Activated T-cell treated with anti-CD3 and anti-CD28 coated beads, Interleukin-2, amount 50 U/mL, for 24 hours (primary cell): ENCODE results near the gene DHX30.
"Not testable (repeated sequence)": the region's sequence is repeated elsewhere in the genome, so short reads cannot be mapped to it uniquely, and the experiment has no call there.

Experiments
- DNase-seq: peaks from one replicate; pipeline ENCODE4 v3.0.0-alpha.2; 2020
- H3K27ac Mint-ChIP-seq: 2 replicates; pipeline ENCODE4 v1.8.0; 2020; ENCODE audit warnings: mild to moderate bottlenecking, mixed read lengths
- H3K27me3 Mint-ChIP-seq: 2 replicates; pipeline ENCODE4 v1.8.0; 2020; ENCODE audit warnings: mixed read lengths
- H3K36me3 Mint-ChIP-seq: 2 replicates; pipeline ENCODE4 v1.8.0; 2020; ENCODE audit warnings: low read depth, mixed read lengths
- H3K4me1 Mint-ChIP-seq: 2 replicates; pipeline ENCODE4 v1.8.0; 2020; ENCODE audit warnings: low read depth, mixed read lengths
- H3K4me3 Mint-ChIP-seq: 2 replicates; pipeline ENCODE4 v1.8.0; 2020; ENCODE audit warnings: mild to moderate bottlenecking, moderate library complexity, mixed read lengths
- H3K9me3 Mint-ChIP-seq: 2 replicates; pipeline ENCODE4 v1.8.0; 2020; ENCODE audit warnings: mixed read lengths

DHX30 gene

DNA sequence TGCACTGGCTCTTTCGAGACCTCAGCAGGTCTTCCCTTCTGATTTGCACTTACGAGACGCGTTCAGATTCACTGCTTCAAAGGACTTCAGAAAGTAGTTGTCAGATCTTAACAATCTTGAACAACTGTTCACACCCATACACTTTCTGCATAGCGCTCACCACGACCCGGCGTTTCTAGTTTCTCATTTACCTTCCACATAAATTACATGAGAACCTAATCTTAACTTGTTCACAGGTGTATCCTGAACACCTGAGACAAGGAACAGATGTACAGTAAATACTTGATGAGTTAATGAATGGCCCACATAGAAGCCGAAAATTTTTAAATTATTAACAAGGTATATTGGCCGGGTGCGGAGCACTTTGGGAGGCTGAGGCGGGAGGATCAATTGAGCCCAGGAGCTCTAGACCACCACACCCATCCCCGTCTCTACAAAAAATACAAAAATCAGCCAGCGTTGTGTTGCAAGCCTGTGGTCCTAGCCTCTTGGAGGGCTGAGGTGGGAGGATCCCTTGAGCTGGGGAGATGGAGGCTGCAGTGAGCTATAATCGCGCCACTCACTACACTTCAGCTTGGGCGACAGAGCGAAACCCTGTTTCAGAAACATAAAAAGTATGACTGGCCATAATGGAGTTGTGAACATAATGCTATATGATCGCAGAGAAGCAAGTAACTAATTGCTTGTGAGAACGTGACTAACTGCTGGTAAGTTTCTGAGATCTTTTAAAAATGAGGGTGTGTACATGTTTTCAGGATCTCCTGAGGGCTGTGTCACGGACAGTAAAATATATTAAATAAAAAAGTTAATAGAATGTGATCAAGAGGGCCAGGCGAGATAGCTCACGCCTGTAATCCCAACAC lies 20.3 kb upstream of the DHX30 start:
- H3K4me1 Mint-ChIP-seq: peaks cover 28% of the 10 kb centered on the region
- H3K4me3 Mint-ChIP-seq: peak overlapping the region; percentile 97
- peak overlapping the region; percentile 98 for H3K27ac Mint-ChIP-seq
- H3K36me3 Mint-ChIP-seq: peaks cover 20% of the 10 kb centered on the region
- no peaks in the 10 kb centered on the region for H3K27me3 Mint-ChIP-seq
- H3K9me3 Mint-ChIP-seq: no peaks in the 10 kb centered on the region
- no peak for DNase-seq

GRCh38 chr3:47783673-47784072 lies 19.3 kb upstream of the DHX30 start:
- Mint-ChIP-seq H3K36me3 (peaks cover 20% of the 10 kb centered on the region), H3K4me3 (no peak overlapping the region), H3K4me1 (peaks cover 27% of the 10 kb centered on the region), H3K27ac (no peak overlapping the region), H3K9me3 (no peaks in the 10 kb centered on the region), H3K27me3 (no peaks in the 10 kb centered on the region)
- DNase-seq: no peak

- Mint-ChIP-seq H3K4me3 (no peak overlapping the region), H3K36me3 (no peaks in the 10 kb centered on the region), H3K4me1 (peaks cover 3% of the 10 kb centered on the region), H3K9me3 (no peaks in the 10 kb centered on the region), H3K27me3 (no peaks in the 10 kb centered on the region), H3K27ac (no peak overlapping the region)
- DNase-seq: no peak
These were observed 11.6 kb upstream of the DHX30 start for GRCh38 chr3:47791193-47791855.

DNA sequence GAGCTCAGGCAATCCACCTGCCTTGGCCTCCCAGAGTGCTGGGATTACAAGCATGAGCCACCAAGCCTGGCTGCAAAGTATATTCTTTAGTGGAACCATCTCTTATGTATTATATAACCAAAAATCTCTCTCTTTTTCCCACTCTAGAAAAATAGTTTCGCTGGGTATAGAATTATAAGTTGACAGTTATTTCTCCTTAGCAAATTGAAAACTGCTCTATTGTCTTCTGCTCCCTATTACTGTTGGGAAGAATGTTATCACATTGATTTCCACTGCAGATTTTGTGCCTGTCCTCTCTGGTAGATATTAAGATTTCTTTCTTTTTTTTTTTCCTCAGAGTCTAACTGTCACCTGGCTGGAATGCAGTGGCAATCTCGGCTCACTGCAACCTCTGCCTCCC lies 10.2 kb upstream of the DHX30 start:
- Mint-ChIP-seq H3K4me1 (peaks cover 3% of the 10 kb centered on the region), H3K9me3 (no peaks in the 10 kb centered on the region), H3K27ac (no peak overlapping the region), H3K36me3 (no peaks in the 10 kb centered on the region), H3K4me3 (no peak overlapping the region), H3K27me3 (no peaks in the 10 kb centered on the region)
- DNase-seq: no peak

- H3K9me3 Mint-ChIP-seq: no peaks in the 10 kb centered on the region
- H3K4me1 Mint-ChIP-seq: no peaks in the 10 kb centered on the region
- H3K4me3 Mint-ChIP-seq: no peak overlapping the region
- H3K27me3 Mint-ChIP-seq: no peaks in the 10 kb centered on the region
- H3K27ac Mint-ChIP-seq: no peak overlapping the region
- no peak for DNase-seq
- no peaks in the 10 kb centered on the region for H3K36me3 Mint-ChIP-seq
These were observed 8.4 kb upstream of the DHX30 start for GRCh38 chr3:47794544-47794943.

DNA sequence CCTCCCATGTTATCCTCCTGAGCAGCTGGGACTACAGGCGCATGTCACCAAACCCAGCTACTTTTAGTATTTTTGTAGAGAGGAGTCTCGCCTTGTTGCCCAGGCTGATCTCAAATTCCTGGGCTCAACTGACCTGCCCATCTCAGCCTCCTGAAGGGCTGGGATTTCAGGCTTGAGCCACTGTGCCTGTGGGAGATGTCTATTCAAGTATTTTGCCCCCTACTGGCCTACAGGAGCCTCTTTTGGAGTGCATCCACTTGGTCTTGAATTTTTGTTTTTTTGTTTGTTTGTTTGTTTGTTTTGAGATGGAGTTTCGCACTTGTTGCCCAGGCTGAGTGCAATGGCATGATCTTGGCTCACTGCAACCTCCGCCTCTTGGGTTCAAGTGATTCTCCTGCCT lies 3.2 kb upstream of the DHX30 start:
- Mint-ChIP-seq H3K4me3 (no peak overlapping the region), H3K4me1 (peaks cover 26% of the 10 kb centered on the region), H3K27me3 (no peaks in the 10 kb centered on the region), H3K36me3 (peaks cover 8% of the 10 kb centered on the region), H3K9me3 (no peaks in the 10 kb centered on the region), H3K27ac (no peak overlapping the region)
- no peak for DNase-seq

DNA sequence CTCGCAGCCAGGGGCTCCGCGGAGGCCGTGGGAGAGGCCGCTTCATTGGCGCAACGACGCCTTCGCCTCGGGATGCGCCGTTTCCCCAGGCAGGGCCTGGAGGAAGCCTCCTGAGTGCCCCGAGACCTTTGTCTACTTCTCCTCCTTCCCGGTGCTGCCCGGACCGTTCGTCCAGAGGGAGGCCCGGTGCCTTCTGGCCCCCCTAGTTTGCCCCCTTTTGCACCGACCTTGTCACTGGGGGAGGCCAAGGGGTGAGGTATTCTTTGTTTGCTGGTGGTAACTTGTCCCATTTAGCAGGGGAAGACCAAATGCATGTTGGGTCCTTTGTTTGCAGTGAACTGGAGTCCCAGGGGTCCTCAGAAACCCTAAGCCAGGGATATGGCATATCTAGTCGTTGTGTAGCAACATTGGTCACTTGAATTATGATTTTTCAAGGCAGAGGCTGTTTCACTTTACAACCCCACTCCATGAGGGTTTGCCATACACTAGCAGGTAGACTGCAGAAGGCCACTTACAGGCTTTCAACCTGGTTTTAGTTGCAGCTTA lies 615 bp downstream of the DHX30 start:
- H3K36me3 Mint-ChIP-seq: peaks cover 32% of the 10 kb centered on the region
- H3K9me3 Mint-ChIP-seq: no peaks in the 10 kb centered on the region
- H3K4me1 Mint-ChIP-seq: peaks cover 34% of the 10 kb centered on the region
- peak overlapping the region; percentile 97 for H3K27ac Mint-ChIP-seq
- peak overlapping the region; percentile 97 for H3K4me3 Mint-ChIP-seq
- no peaks in the 10 kb centered on the region for H3K27me3 Mint-ChIP-seq
- DNase-seq: no peak

DNA sequence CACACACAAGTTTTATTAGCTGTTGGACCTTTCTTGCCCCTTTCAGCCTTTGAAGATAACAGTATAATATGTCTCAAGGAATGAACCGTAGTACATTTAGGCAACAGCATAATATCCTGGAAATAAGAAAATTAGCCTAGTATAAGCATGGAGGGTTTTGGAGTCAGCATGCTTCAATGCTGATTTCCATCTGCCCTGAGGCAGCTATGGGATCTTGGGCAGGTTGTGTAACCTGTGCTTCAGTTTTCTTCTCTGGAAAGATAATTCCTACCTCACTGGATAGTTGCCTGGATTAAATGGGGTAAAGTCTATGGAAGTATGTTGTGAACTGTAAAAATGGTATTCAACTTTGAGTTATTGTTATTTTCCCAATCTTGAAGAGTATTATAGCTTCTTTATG lies 1.6 kb downstream of the DHX30 start:
- DNase-seq: no peak
- H3K36me3 Mint-ChIP-seq: peaks cover 35% of the 10 kb centered on the region
- H3K4me1 Mint-ChIP-seq: peaks cover 34% of the 10 kb centered on the region
- peak overlapping the region; percentile 97 for H3K4me3 Mint-ChIP-seq
- no peaks in the 10 kb centered on the region for H3K9me3 Mint-ChIP-seq
- H3K27me3 Mint-ChIP-seq: no peaks in the 10 kb centered on the region
- H3K27ac Mint-ChIP-seq: peak overlapping the region; percentile 97

- H3K4me1 Mint-ChIP-seq: peaks cover 2% of the 10 kb centered on the region
- H3K9me3 Mint-ChIP-seq: no peaks in the 10 kb centered on the region
- peaks cover 55% of the 10 kb centered on the region for H3K36me3 Mint-ChIP-seq
- DNase-seq: no peak
- no peaks in the 10 kb centered on the region for H3K27me3 Mint-ChIP-seq
- H3K4me3 Mint-ChIP-seq: no peak overlapping the region
- peak overlapping the region; percentile 15 for H3K27ac Mint-ChIP-seq
These were observed 10.7 kb downstream of the DHX30 start for GRCh38 chr3:47813551-47814177.

- Mint-ChIP-seq H3K27ac (peak overlapping the region; percentile 44), H3K27me3 (no peaks in the 10 kb centered on the region), H3K4me1 (peaks cover 5% of the 10 kb centered on the region), H3K4me3 (no peak overlapping the region), H3K9me3 (peaks cover 4% of the 10 kb centered on the region), H3K36me3 (peaks cover 64% of the 10 kb centered on the region)
- DNase-seq: no peak
These were observed 14.7 kb downstream of the DHX30 start for GRCh38 chr3:47817609-47818008.

DNA sequence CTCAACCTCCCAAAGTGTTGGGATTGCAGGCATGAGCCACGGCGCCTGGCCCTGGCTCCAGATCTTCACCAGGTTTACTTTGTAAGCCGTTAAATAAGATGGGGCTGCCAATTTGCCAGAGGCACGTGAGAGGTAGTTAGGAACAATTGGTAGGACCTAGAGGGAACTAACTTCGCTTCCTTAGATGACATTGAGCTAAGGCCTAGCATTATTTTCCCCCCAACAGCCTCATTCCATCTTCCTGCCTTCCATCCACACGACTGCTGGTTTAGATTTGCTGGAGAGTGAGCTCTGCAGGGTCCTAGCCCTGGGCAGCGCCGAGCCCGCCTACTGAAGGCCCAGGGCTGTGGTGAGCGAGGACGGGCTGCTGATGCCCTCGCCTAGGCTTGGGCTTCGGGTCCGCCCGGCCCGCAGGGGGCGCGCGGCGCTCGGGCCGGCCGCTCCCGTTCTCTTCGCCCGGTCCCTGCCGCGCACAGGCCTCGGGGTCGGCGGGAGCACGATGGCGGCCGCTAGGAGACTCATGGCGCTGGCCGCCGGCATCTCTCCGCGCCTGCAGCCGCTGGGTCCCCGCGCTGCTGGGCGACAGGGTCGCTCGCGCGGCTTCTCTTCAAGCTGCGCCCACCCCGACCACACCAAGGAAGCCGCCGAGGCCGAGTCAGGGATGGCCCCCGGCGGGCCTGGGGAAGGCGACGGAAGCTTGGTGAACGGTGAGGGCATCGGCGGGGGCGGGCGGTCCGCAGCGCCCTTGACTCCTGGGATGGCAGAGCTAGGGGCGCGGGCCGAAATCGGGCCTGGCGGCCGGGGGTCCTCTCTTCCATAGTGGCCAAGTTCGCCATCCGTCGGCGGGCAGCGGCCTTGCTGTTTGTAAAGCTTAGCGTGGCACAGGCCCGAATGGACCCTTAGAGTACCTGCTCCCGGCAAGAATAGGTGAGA lies 21.9 kb downstream of the DHX30 start:
- Mint-ChIP-seq H3K27ac (peak overlapping the region; percentile 93), H3K27me3 (no peaks in the 10 kb centered on the region), H3K36me3 (peaks cover 71% of the 10 kb centered on the region), H3K9me3 (peaks cover 4% of the 10 kb centered on the region), H3K4me1 (peaks cover 44% of the 10 kb centered on the region), H3K4me3 (peak overlapping the region; percentile 90)
- peak; percentile 87 for DNase-seq

DNA sequence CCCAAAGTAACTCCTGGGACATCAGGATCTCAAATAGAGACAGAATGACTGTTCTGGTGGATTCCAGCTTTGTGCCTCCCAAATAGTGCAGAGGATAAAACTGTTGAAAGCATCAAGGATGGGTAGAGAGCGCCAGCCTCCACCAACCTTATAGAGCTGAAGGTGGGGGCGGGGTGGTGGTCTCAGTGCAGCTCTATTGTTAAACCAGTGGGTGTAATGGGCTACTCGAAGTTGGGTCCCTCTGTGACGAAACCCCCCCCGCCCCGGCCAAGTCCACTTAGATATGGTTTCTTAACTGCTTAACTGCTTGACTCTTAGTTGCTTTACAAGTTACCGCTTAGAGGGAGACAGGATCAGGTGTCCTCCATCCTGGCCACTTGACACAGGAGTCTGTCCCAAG lies 22.7 kb downstream of the DHX30 start:
- H3K4me3 Mint-ChIP-seq: peak overlapping the region; percentile 90

DNA sequence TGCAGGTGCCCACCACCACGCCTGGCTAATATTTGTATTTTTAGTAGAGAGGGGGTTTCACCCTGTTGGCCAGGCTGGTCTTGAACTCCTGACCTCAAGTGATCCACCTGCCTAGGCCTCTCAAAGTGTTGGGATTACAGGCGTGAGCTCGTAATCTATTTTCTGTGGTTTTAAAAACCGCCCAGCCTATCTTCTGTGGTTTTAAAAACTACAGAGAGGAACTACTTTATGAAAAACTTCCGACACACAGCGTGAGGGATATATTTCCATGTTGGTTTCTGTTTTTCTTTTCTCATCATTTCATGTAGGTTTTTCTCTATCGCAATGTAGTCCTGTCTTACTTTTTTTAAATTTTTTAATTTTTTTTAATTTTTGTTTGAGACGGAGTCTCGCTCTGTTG lies 26.5 kb downstream of the DHX30 start:
- H3K4me3 Mint-ChIP-seq: not testable (repeated sequence)

More for the DNA sequence above, 22.7 kb downstream of the DHX30 start:
- no peak for DNase-seq
- Mint-ChIP-seq H3K27me3 (no peaks in the 10 kb centered on the region), H3K4me1 (peaks cover 44% of the 10 kb centered on the region), H3K27ac (peak overlapping the region; percentile 93), H3K36me3 (peaks cover 68% of the 10 kb centered on the region), H3K9me3 (peaks cover 4% of the 10 kb centered on the region)

DNA sequence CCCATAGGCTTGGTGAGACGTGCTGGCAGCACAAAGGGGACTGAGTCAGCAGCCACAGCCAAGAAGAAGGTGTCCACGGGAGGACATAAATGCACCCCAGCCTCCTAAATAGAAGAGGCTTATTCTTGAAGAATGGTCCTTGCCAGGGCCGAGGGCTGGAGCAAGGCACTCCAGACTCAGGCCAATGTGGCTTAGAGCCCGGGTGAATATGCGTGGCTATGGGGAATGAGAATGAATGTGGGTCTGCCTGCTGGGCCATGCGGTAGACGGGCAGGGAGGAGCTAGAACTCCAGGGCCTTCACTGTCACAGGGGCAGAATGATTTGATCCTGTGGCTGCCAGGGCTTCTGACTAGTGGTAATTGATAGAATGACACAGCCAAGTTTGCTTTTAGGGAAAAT lies 34.0 kb downstream of the DHX30 start:
- Mint-ChIP-seq H3K36me3 (peaks cover 84% of the 10 kb centered on the region), H3K4me3 (no peak overlapping the region), H3K4me1 (peaks cover 4% of the 10 kb centered on the region), H3K27ac (peak overlapping the region; percentile 51), H3K27me3 (no peaks in the 10 kb centered on the region), H3K9me3 (no peaks in the 10 kb centered on the region)
- DNase-seq: no peak

More for the DNA sequence above, 26.5 kb downstream of the DHX30 start:
- H3K27ac Mint-ChIP-seq: peak overlapping the region; percentile 73
- not testable (repeated sequence) for DNase-seq, H3K27me3 Mint-ChIP-seq, H3K9me3 Mint-ChIP-seq
- peaks cover 86% of the 10 kb centered on the region for H3K36me3 Mint-ChIP-seq
- peaks cover 34% of the 10 kb centered on the region for H3K4me1 Mint-ChIP-seq
